Gastrocnemius medialis (tissue), 4 donors: ENCODE results near the gene MRGPRE. TPM values are rescaled to one million over a fixed set of nuclear protein-coding genes. Genes with fewer than 3 reads are reported as not detected.

Experiments
- ATAC-seq, 2 donors: fragments of 150-250 bp; one replicate each; pipeline ENCODE4 v1.9.1; 2016
- DNase-seq, 2 donors: peaks; one replicate each; pipeline ENCODE4 v3.0.0-alpha.2; 2019
- H3K27ac ChIP-seq, 4 donors: fragments of 200-600 bp; sonication (generic); 1 replicate in 1 of 4; 2 replicates in 3 of 4; pipeline ENCODE4 v1.5.1; 2016 to 2018; ENCODE audit warnings: mild to moderate bottlenecking in 2 of 4, moderate library complexity in 1 of 4
- H3K27me3 ChIP-seq, 3 donors: fragments of 200-600 bp; sonication (generic) in 2 of 3; 1 replicate in 1 of 3; 2 replicates in 2 of 3; pipeline versions ENCODE4 v1.5.1 to v1.6.0; 2016 to 2019; ENCODE audit warnings: mild to moderate bottlenecking in 1 of 3, moderate library complexity in 1 of 3
- H3K36me3 ChIP-seq, 2 donors: fragments of 200-600 bp; sonication (generic) in 1 of 2; one replicate each; pipeline ENCODE4 v1.5.1; 2017 to 2018
- H3K4me1 ChIP-seq, 2 donors: fragments of 200-600 bp; sonication (generic) in 1 of 2; one replicate each; pipeline ENCODE4 v1.5.1; 2016 to 2017; ENCODE audit warnings: mild to moderate bottlenecking in 2 of 2
- H3K4me3 ChIP-seq, 4 donors: fragments of 200-600 bp; sonication (generic) in 3 of 4; 1 replicate in 1 of 4; 2 replicates in 3 of 4; pipeline ENCODE4 v1.5.1; 2016 to 2019; ENCODE audit warnings: mild to moderate bottlenecking in 2 of 4
- H3K9me3 ChIP-seq, 3 donors: fragments of 200-600 bp; sonication (generic) in 2 of 3; 1 replicate in 1 of 3; 2 replicates in 2 of 3; pipeline ENCODE4 v1.5.1; 2016 to 2019
- POLR2A ChIP-seq, 2 donors: fragments of 450-650 bp; IDR thresholded peaks; one replicate each; pipeline ENCODE4 v1.6.1; 2017; ENCODE audit warnings: antibody characterized with exemption in 2 of 2, mild to moderate bottlenecking in 2 of 2, moderate library complexity in 2 of 2
- in situ Hi-C, 4 donors: fragments of 200-750 bp; cut with MboI; loops; one replicate each; pipeline versions ENCODE4 v1.15.0 to v1.8.0; 2017; ENCODE audit warnings: low sequenced_read_pairs in 4 of 4
- intact Hi-C: fragments of 100-400 bp; cut with DNase I; formaldehyde crosslinking; loops from one replicate; pipeline ENCODE4 v1.15.1; 2023; ENCODE audit warnings: low total_unique reads
- total RNA-seq, 4 donors: library from RNA; depleted of rRNA; stranded (reverse); fragments of >200 nt; gene quantifications; one replicate each; pipeline versions ENCODE4 v1.1.0 to v1.2.3, GENCODE V29; 2016
- TF ChIP-seq, protein P1 (sequence below), 5 experiments: fragments of 450-650 bp in 3 of 5; fragments of 200-600 bp in 2 of 5; sonication (generic) in 2 of 5; IDR thresholded peaks in 4 of 5; conservative IDR thresholded peaks in 1 of 5; 1 replicate in 4 of 5; 2 replicates in 1 of 5; pipeline ENCODE4 v1.5.1; 2016 to 2019; ENCODE audit warnings: antibody characterized with exemption in 5 of 5, mild to moderate bottlenecking in 3 of 5, moderate library complexity in 3 of 5

Gene MRGPRE
- total RNA-seq, 4 donors from 2014 or later: not detected

DNA sequence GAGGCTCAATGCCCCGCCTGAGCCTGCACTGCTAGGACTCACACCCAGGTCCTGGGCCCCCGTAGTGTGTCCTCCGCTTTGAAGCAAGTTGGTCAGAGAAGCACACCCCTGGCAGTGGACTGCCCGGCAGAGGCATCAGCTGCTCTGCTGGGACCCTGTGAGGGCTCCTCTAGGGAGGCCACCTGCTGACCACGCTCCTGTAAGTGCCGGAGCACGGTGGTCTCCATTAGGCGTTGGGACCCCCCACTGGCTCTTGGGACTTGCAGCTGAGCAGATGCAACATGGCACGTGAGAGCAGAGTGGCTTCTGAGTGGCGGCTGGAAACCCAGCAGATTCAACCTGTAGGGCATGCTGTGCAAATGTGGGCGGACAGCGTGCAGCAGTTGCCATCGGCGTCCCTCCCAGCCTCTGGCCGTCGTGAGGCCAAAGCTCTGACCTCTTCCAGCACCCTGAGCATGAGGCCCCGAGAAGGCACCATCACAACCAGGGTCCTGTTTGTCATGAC lies 30.5 kb downstream of the MRGPRE start:
- in situ Hi-C loops: no loop called here
- H3K9me3 ChIP-seq: no peaks in the 10 kb centered on the region
- peaks cover 19 to 43% (median 42%) of the 10 kb centered on the region in 3 donors for H3K27me3 ChIP-seq
- no peak for DNase-seq
- no peak for ATAC-seq
- no peak overlapping the region for H3K27ac ChIP-seq
- no peak overlapping the region for H3K4me3 ChIP-seq
- TF ChIP-seq, protein P1, sequence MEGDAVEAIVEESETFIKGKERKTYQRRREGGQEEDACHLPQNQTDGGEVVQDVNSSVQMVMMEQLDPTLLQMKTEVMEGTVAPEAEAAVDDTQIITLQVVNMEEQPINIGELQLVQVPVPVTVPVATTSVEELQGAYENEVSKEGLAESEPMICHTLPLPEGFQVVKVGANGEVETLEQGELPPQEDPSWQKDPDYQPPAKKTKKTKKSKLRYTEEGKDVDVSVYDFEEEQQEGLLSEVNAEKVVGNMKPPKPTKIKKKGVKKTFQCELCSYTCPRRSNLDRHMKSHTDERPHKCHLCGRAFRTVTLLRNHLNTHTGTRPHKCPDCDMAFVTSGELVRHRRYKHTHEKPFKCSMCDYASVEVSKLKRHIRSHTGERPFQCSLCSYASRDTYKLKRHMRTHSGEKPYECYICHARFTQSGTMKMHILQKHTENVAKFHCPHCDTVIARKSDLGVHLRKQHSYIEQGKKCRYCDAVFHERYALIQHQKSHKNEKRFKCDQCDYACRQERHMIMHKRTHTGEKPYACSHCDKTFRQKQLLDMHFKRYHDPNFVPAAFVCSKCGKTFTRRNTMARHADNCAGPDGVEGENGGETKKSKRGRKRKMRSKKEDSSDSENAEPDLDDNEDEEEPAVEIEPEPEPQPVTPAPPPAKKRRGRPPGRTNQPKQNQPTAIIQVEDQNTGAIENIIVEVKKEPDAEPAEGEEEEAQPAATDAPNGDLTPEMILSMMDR (IDR thresholded peaks at IDR 0.05 in 4 of 5, conservative IDR thresholded peaks at IDR 0.05 in 1 of 5): no peak
- no peak for TF ChIP-seq POLR2A (IDR thresholded peaks at IDR 0.05)
- intact Hi-C loops: no loop called here
- no peaks in the 10 kb centered on the region for H3K36me3 ChIP-seq
- H3K4me1 ChIP-seq: no peaks in the 10 kb centered on the region

DNA sequence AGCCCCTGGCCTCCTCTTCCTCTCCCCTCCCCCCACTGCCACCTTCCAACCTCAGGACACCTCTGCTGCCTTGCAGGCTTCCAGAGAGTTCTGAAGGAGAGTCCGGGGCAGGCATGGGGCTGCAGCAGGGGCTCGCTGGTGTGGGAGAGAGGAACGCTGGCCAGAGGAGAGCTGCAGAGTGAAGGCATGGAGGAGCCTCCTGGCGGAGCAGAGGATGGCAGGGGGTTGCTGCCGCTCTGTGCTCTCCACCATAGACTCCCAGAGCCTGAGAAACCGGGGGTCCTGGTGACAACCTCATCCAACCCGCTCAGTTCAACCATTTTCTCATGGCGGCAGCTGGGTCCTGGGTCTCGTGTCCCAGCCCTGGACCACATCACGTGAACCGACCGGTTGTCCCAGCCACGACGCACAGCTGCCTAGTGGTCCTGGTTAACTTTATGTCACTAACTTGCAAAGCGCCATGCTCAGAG lies 31.1 kb downstream of the MRGPRE start:
- TF ChIP-seq, protein P1 (IDR thresholded peaks at IDR 0.05 in 4 of 5, conservative IDR thresholded peaks at IDR 0.05 in 1 of 5): no peak
- no peak for TF ChIP-seq POLR2A (IDR thresholded peaks at IDR 0.05)
- H3K9me3 ChIP-seq: no peaks in the 10 kb centered on the region
- H3K4me1 ChIP-seq: no peaks in the 10 kb centered on the region
- no peak overlapping the region for H3K4me3 ChIP-seq
- intact Hi-C loops (no loop called here), in situ Hi-C loops (no loop called here)
- H3K36me3 ChIP-seq: no peaks in the 10 kb centered on the region
- peaks cover 19 to 43% (median 42%) of the 10 kb centered on the region in 3 donors for H3K27me3 ChIP-seq
- ATAC-seq (no peak), DNase-seq (no peak)
- no peak overlapping the region for H3K27ac ChIP-seq

DNA sequence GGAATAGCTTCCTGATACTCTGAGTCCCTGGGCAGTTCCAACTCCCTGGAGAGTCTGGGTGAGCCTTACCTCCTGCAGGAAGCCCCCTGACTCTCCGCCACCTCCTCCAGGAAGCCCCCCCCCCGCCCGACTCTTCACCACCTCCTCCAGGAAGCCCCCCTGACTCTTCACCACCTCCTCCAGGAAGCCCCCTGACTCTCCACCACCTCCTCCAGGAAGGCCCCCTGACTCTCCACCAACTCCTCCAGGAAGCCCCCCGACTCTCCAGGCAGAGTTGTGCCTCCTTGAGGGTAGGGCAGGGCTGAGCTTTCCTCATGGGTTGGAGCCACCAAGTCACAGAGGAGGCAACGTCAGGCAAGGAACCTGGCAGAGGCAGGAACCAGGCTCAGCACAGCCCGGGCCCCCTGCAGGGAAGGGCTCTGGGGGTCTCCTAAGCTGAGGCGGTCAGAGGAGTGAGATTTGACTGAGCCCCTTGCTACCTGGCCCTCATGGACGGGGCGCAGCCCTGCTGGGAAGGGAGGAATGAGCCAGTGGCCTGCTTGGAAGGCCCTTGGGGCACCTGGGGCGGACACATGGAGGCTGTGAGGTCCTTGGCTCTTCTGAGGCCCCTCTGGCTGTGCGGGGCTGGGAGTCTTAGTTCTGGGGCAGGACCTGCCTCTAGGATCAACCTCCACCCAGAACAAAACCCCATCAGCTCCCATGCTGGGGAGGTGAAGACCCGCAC lies 31.7 kb downstream of the MRGPRE start:
- Histone ChIP-seq H3K4me1 (no peaks in the 10 kb centered on the region), H3K9me3 (no peaks in the 10 kb centered on the region), H3K4me3 (no peak overlapping the region), H3K27me3 (peaks cover 19 to 43% (median 42%) of the 10 kb centered on the region in 3 donors), H3K27ac (no peak overlapping the region), H3K36me3 (no peaks in the 10 kb centered on the region)
- in situ Hi-C loops (no loop called here), intact Hi-C loops (no loop called here)
- ATAC-seq (no peak), DNase-seq (no peak)
- no peak for TF ChIP-seq POLR2A (IDR thresholded peaks at IDR 0.05)
- TF ChIP-seq, protein P1 (IDR thresholded peaks at IDR 0.05 in 4 of 5, conservative IDR thresholded peaks at IDR 0.05 in 1 of 5): no peak

DNA sequence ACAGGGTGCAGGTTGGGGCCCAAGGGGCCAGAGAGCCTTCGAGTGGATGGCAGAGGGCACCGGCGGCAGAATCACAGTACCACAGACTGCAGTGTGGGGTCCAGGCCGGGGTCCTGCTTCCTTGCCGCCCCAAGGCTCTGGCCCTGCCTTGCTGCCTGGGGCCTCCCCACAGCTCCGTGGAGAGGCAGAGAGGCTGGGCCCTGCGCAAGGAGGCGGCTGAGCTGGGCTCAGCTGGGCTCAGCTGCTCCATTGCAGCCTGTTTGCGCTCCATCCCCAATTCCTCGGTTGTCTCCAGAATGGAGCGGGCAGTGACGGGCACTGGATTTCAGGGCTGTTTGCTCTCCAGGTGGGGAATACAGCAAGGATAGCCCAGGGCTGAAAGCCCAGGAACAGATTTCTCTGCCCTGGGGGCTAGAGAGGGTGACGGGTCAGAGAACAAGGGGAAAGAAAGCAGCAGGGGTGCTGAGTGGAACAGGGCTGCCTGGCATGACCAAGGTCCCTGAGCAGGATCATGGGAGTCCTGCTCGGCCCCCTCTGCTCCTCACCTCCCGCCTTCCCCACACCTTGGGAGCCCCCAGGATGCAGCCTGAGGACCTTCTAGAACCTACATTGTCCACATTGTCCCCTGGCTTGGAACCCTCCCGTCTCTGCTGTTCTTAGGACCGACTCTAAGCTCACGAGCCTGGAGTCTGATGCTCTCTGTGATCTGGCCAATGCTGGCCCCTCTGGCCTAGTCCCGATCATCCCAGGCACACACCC lies 32.5 kb downstream of the MRGPRE start:
- no peaks in the 10 kb centered on the region for H3K4me1 ChIP-seq
- in situ Hi-C loops: loop anchor here in 1 of 4 donors (10.0 kb wide), 1 partner anchor 85 kb away; no protein-coding TSS in a partner anchor
- intact Hi-C loops: no loop called here

More for the DNA sequence above, 32.5 kb downstream of the MRGPRE start:
- Histone ChIP-seq H3K27me3 (peaks cover 19 to 42% (median 41%) of the 10 kb centered on the region in 3 donors), H3K4me3 (no peak overlapping the region), H3K36me3 (no peaks in the 10 kb centered on the region), H3K27ac (no peak overlapping the region), H3K9me3 (no peaks in the 10 kb centered on the region)
- TF ChIP-seq, protein P1 (IDR thresholded peaks at IDR 0.05 in 4 of 5, conservative IDR thresholded peaks at IDR 0.05 in 1 of 5): no peak
- no peak for TF ChIP-seq POLR2A (IDR thresholded peaks at IDR 0.05)
- DNase-seq: no peak
- ATAC-seq: no peak
